HG03025 (cell line): ENCODE measurements around the gene MIOS.
A peak's percentile ranks its signal among the peaks of the same experiment; 100 is the strongest.
"Not testable (repeated sequence)": the region's sequence is repeated elsewhere in the genome, so short reads cannot be mapped to it uniquely, and the experiment has no call there.

Experiments
- ATAC-seq: cut with Tn5 transposase; IDR thresholded peaks from one replicate; pipeline ENCODE4 v1.9.1; 2021; ENCODE audit warnings: mild to moderate bottlenecking, moderate library complexity; ENCODE audit not compliant: unreplicated experiment, low FRiP score

The MIOS gene

DNA sequence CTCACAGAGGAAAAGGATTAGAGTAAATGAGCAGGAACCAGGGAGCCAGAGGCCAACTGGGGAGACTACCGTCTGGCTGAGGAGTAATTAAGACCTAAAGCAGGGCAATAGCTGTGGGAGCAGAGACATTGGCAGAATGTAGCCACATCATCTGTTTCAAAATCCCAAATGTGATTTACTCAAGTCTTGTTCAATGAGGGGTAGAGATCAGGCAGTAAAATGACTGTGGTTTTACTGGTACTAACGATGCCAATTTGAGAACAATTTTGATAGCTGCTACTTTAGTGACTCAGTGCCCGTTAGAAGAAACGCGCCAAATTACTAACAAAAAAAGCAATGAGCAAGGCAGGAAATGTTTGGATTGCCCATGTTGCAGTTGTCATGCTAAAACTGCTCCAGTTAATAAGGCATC lies 12.7 kb upstream of the MIOS start:
- ATAC-seq = no peak

DNA sequence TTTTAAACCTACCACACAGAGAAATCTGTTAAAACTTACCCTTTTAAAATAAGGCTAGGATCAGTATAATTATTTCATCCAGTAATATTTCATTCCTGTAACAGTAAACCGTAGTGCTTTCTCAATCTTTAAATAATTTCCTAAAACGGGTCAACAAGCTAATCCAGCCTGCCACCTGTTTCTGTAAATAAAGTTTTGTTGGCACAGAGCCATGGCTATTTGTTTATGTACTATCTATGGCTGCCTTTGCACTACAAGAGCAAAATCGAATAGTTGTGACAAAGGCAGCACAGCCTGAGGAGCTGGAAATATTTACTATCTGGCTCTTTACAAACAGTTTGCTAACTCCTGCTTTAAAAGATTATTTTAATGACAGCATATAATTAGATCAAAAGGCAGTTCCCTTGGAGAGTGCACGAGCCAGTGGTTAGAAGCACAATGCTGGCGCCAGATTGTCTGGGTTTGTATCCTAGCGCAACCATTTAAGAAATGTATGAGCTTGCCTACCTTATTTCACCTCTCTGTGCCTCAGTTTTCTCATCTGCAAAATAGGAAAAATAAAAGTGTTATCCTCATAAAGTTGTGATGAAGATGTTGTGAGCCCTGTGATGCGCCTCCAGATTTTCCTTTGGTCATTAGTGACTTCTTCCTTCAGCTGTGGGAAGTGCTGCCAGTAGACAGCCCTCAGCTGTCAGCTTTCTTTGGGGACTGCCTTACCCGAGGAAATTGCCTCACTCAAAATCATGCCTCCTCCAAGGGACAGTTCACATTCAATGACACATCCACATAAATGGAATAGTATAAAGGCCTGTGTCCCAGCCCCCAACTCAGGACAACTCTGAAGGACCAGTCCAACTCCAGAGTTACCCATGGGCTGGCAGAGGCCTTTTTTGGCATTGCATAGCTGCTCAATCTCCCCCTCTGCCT lies 11.8 kb upstream of the MIOS start:
- ATAC-seq = no peak

GRCh38 chr7:7556852-7557251 lies 9.8 kb upstream of the MIOS start:
- no peak for ATAC-seq

- ATAC-seq = no peak
These were observed 9.4 kb upstream of the MIOS start for GRCh38 chr7:7557252-7557651.

GRCh38 chr7:7561591-7561990 lies 5.1 kb upstream of the MIOS start:
- not testable (repeated sequence) for ATAC-seq

- no peak for ATAC-seq
These were observed 3.9 kb upstream of the MIOS start for GRCh38 chr7:7562736-7563135.

DNA sequence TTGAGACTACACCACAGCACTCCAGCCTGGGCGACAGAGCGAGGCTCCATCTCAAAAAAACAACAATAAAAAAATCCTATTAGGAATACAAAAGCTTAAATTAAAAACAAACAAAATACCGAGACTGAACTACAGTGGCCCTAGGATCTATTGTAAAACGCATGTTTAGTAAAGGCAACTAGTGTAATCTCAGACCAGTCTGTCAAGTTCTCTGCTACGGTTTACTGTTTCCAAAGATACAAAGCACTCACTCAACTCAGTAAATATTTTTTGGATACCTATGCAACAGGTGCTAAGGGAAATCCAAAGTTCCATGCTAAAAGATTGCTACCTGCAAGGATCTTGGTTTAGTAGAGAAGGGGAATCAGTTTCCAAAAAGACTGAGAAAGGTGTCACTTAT lies 3.4 kb upstream of the MIOS start:
- no peak for ATAC-seq

- ATAC-seq = no peak
These were observed 2.9 kb upstream of the MIOS start for GRCh38 chr7:7563813-7564212.

DNA sequence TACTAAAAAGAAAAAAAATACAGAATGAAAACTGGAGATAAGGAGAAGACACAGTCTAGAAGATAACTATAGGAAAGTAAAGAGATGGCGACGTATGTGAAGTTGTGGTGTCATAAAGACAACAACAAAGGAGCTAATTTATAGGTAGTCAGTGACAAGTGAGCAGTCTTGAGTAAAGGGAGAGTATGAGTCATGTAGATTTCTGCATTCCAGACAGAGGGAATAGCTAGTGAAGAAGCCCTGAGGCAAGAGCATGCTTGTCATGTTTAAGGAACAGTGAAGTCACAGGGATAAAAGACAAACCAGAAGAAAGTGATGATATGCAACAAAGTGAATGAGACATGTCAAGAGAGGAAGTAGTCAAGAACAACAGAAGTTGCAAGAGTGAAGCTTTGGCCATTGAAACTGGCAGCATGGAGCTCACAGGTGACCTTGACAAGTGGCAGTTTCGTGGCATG lies 2.3 kb upstream of the MIOS start:
- no peak for ATAC-seq

DNA sequence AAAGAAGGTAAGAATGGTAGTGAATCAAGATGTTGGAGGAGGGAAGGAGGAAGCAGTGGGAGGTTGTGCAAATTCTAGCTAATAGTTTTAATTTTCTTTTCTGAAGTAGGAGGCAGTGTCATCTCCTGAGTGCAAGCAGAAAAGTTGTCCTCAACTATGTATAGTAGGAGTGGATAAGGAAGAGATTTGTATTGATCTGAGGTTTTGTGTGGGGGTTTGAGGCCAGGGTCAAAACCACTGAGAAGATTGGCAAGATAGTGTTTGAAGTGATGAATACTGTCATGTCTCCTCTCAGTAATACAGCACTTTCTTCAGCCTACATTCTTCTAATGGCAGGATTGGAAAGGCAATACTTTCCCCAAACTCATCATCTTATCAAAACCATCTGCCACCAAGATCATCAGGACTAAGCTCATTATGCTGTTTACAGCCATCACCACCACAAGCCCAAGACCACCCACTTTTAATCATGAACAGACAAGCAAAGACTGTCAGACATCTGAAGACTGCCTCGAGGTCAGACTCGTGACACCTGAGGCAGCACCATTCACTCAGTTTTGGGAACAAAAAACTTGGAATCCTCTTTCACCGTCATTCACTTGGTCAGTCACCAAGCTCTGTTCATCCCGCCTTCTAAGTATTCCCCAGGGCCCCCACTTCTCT lies 1.5 kb upstream of the MIOS start:
- no peak for ATAC-seq

- peak; percentile 13 for ATAC-seq
These were observed 686 bp upstream of the MIOS start for GRCh38 chr7:7565746-7566650.

DNA sequence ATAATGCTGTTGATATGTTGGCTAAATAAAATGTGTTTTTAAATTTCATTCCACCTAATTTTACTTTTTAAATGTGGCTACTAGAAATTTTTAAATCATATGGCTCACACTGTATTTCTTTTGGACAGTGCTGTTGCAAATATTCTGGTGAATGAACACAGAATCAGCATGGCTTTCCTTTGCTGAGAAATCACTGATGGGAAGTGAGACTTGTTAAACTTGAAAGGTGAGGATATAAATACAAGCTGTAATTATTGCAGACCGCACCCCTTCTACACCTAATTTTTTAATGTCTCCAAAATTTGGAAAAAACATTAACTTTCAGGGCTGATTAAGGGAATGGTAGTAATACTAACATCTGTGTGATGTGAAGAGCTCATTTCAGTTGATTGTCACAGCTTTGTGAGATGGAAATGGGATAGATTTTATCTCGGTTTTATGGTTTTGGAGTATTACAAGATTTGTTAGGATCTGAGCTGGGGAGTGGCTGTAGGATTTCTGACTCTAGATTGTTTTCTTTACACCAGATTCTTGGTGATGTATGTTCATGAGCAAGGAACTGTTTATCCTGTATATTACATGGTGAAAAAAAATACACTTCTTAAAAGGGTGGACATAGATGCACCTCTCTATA lies 1.3 kb downstream of the MIOS start:
- ATAC-seq = no peak

DNA sequence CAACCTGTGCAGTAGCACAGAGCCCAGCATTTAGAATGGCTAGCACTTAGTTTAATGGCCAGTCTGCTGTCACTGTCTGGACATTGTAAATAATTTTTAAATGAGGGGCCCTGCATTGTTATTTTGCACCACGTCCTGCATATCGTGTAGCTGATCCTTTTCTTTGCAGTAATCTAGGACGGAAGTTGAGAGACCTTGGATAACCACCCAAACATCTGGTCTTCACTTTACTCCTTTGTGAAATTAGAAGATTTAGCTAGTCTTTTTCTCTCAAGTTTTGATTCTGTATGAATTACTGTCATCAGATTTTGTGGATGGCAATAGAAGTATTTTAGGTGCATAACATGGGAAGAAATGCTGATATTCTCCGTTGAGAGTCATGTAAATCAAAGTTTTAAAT lies 1.9 kb downstream of the MIOS start:
- ATAC-seq = no peak

DNA sequence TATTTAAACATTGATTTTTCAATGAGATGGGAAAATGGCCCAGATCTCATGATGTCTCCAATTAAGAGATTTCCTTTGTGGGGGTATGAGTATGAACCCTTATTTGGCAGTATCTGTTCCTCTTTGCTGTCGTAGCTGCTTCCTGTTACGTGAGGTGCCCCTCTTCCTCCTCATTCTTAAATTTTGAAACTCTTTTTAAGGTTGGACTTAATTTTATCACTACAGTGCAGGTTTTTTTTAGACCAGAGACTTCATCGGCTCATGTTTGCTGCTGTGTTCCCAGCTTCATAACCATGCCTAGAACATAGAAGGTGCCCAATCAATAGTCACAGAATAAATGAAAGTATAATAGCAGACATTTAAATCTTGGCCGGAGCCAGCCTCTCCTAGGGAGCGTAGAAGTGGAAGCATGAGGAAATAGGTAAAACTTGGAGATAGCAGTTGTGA lies 2.4 kb downstream of the MIOS start:
- peak; percentile 40 for ATAC-seq

DNA sequence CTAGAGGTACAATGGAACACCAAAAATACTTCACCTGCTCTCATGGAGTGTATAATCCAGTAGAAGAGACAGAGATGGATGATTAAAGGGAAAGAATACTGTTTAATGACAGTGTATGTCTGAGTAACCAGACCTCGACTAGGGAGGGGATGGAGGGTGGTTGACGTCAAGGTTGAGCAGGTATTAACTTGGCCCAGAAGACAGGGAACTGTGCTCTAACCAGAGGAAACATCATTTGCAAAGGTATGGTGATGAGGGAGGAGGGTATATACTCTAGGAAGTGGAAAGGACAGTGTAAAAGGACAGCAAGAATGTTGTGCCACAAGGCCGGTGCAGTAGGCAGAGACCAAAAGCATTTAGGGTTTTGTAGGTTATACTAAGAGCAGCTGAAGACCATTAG lies 2.9 kb downstream of the MIOS start:
- ATAC-seq = no peak

DNA sequence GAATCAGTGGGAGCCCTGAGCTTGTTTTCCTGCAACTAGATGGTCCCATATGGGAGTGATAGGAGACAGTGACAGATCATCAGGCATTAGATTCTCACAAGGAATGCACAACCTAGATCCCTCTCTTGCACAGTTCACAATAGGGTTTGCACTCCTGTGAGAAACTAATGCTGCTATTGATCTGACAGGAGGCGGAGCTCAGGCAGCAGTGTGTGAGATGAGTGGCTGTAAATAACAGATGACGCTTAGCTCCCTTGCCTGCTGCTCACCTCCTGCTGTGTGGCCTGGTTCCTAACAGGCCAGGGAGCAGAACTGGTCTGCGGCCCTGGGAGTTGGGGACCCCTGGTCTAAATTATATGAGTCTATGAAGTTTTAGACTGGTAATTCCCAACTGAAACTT lies 3.9 kb downstream of the MIOS start:
- no peak for ATAC-seq

GRCh38 chr7:7573701-7574100 lies 7.0 kb downstream of the MIOS start:
- no peak for ATAC-seq

DNA sequence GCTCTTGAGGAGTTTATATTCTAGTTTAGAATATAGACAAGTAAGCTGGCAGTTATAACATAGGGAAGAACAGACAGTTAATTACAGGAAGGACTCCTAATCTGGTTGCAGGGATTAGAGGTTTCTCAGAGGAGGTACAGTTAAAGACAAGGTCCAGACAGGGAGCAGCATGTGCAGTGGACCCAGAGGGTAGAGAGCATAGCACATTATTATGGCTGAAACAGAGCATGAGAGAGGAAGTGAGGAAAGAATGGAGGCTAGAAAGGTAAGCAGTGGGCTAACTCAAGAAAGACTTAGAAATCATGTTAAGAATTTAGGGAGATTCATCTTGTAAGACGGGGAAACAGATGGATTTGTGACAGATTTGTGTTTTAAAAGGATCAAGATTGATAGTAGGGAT lies 9.7 kb downstream of the MIOS start:
- no peak for ATAC-seq

GRCh38 chr7:7577888-7578287 lies 11.2 kb downstream of the MIOS start:
- no peak for ATAC-seq

DNA sequence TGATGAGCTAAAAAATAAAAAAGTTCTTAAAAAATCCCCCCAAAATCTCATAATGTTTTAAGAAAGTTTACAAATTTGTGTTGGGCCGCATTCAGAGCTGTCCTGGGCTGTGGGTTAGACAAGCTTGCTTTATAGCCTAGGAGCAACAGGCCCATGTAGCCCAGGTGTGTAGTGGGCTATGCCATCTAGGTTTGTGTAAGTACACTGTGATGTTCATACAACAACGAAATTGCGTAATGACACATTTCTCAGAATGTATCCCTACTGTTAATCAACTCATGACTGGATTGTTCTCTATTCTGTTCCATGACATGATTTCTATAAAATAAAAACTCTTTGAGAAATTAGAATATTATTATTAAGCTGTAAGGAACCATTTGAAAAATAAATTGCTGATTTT lies 13.0 kb downstream of the MIOS start:
- ATAC-seq = no peak
